HL-60 (cell line): ENCODE results near the gene SOX6.

ENCODE experiments used
- GABPA ChIP-seq: IDR thresholded peaks from 2 replicates; pipeline ENCODE4 v1.6.1; 2012; ENCODE audit warnings: low read depth
- POLR2AphosphoS5 ChIP-seq: IDR thresholded peaks from 2 replicates; pipeline ENCODE4 v1.6.1; 2012; ENCODE audit warnings: low read depth
- SPI1 ChIP-seq: IDR thresholded peaks from 2 replicates; pipeline ENCODE4 v1.6.1; 2012; ENCODE audit warnings: low read depth, mild to moderate bottlenecking, borderline replicate concordance
- TF ChIP-seq, protein P1 (sequence below): IDR thresholded peaks from one replicate; pipeline ENCODE4 v1.5.1; 2011; ENCODE audit warnings: low read length, control low read depth, inconsistent platforms; ENCODE audit not compliant: insufficient read depth
- TF ChIP-seq, protein P2 (sequence below): IDR thresholded peaks from 2 replicates; pipeline ENCODE4 v1.6.1; 2012; ENCODE audit warnings: low read depth; ENCODE audit not compliant: insufficient replicate concordance

DNA sequence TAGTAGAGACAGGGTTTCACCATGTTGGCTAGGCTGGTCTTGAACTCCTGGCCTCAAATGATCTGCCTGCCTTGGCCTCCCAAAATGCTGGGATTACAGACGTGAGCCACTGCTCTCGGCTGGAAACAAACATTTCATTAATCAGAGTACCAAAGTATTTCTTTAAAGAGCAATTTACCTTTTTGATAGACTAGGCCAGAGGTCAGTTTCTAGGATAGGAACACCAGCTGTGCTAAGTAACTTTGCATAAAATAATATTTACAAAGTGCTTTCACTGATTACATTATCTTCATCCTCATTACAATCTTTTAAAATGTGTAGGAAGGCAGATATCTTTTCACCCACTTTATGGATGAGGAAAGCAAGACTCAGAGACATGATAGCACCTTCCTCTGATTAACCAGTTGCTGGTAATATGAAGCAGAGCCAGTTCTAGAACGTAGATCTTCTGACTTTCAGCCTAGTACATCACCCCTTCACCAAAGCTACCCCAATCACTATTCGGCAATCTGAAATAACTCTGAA is 355.2 kb downstream of the SOX6 start:
- TF ChIP-seq, protein P1, sequence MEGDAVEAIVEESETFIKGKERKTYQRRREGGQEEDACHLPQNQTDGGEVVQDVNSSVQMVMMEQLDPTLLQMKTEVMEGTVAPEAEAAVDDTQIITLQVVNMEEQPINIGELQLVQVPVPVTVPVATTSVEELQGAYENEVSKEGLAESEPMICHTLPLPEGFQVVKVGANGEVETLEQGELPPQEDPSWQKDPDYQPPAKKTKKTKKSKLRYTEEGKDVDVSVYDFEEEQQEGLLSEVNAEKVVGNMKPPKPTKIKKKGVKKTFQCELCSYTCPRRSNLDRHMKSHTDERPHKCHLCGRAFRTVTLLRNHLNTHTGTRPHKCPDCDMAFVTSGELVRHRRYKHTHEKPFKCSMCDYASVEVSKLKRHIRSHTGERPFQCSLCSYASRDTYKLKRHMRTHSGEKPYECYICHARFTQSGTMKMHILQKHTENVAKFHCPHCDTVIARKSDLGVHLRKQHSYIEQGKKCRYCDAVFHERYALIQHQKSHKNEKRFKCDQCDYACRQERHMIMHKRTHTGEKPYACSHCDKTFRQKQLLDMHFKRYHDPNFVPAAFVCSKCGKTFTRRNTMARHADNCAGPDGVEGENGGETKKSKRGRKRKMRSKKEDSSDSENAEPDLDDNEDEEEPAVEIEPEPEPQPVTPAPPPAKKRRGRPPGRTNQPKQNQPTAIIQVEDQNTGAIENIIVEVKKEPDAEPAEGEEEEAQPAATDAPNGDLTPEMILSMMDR = no peak
- TF ChIP-seq POLR2AphosphoS5 (no peak), GABPA (no peak), SPI1 (no peak)
- TF ChIP-seq, protein P2, sequence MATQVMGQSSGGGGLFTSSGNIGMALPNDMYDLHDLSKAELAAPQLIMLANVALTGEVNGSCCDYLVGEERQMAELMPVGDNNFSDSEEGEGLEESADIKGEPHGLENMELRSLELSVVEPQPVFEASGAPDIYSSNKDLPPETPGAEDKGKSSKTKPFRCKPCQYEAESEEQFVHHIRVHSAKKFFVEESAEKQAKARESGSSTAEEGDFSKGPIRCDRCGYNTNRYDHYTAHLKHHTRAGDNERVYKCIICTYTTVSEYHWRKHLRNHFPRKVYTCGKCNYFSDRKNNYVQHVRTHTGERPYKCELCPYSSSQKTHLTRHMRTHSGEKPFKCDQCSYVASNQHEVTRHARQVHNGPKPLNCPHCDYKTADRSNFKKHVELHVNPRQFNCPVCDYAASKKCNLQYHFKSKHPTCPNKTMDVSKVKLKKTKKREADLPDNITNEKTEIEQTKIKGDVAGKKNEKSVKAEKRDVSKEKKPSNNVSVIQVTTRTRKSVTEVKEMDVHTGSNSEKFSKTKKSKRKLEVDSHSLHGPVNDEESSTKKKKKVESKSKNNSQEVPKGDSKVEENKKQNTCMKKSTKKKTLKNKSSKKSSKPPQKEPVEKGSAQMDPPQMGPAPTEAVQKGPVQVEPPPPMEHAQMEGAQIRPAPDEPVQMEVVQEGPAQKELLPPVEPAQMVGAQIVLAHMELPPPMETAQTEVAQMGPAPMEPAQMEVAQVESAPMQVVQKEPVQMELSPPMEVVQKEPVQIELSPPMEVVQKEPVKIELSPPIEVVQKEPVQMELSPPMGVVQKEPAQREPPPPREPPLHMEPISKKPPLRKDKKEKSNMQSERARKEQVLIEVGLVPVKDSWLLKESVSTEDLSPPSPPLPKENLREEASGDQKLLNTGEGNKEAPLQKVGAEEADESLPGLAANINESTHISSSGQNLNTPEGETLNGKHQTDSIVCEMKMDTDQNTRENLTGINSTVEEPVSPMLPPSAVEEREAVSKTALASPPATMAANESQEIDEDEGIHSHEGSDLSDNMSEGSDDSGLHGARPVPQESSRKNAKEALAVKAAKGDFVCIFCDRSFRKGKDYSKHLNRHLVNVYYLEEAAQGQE = no peak
